Renal cortex interstitium (tissue), 11 donors: ENCODE data around the gene ZDHHC16. TPM values are rescaled to one million over a fixed set of nuclear protein-coding genes. Genes with fewer than 3 reads are reported as not detected.

Source experiments
- DNase-seq, 11 donors: peaks; one replicate each; pipeline ENCODE4 v3.0.0-alpha.2; 2013; ENCODE audit warnings: low read depth in 9 of 11, low spot score in 4 of 11; ENCODE audit errors: extremely low read depth in 1 of 11
- polyA plus RNA-seq, 3 donors: library from polyadenylated mRNA; unstranded; fragments of 120-200 nt; gene quantifications; one replicate each; pipeline ENCODE4 v1.2.1, GENCODE V29; 2013; ENCODE audit not compliant: insufficient read length in 3 of 3

Gene ZDHHC16
- polyA plus RNA-seq, 3 donors = 38.5 to 40.3 (median 38.8) TPM

GRCh38 chr10:97426776-97427570, 19.0 kb upstream of the ZDHHC16 start:
- DNase-seq = no peak

- DNase-seq = no peak
These were observed 18.3 kb upstream of the ZDHHC16 start for GRCh38 chr10:97427571-97428179.

- DNase-seq = no peak
These were observed 17.4 kb upstream of the ZDHHC16 start for GRCh38 chr10:97428572-97428981.

DNA sequence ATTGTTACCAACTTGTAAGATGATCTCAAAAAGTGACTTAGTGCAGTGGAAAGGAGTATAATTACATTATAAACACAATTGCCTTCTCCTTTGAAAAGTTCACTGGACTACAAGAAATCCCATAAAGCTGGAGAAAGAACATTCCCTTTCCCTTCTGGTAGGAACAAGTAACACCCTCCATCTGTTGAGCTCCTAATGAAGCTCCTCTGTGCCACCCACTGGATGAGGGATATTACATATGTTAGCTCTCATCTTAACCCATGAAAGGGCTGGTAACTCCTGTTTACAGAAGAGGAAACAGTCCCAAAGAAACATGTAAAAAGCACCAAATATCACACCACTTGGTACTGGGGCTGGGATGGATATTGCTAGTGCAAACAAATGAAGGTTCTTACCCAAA, 11.9 kb upstream of the ZDHHC16 start:
- DNase-seq = no peak

DNA sequence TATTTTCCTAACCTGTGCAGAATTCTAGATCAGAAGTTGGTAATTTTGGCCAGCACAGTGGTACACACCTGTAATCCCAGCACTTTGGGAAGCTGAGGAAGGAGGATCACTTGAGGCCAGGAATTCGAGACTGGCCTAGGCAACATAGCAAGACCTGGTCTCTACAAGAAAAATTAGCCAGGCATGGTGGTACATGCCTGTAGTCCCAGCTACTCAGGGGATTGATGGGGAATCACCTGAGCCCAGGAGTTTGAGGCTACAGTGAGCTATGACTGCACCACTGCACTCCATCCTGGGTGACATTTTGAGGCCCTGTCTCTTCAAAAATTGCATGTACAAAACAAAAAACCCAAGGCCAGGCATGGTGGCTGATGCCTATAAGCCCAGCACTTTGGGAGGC, 11.4 kb upstream of the ZDHHC16 start:
- DNase-seq = no peak

- no peak for DNase-seq
These were observed 10.8 kb upstream of the ZDHHC16 start for GRCh38 chr10:97435211-97435610.

DNA sequence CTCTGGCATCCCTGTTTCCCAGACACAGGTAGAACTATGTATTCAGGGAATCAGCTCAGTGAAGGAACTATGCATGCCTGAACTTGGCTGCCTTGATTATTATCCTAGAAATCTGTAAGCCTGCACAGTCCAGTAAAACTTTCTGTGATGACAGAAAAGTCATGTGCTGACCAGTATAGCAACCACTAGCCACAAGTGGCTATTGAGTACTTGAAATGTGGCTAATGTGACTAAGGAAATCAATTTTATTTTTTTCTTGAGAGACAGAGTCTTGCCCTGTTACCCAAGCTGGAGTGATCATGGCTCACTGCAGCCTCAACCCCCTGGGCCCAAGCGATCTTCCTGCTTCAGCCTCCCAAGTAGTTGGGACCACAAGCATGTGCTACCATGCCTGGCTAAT, 3.7 kb upstream of the ZDHHC16 start:
- no peak for DNase-seq

DNA sequence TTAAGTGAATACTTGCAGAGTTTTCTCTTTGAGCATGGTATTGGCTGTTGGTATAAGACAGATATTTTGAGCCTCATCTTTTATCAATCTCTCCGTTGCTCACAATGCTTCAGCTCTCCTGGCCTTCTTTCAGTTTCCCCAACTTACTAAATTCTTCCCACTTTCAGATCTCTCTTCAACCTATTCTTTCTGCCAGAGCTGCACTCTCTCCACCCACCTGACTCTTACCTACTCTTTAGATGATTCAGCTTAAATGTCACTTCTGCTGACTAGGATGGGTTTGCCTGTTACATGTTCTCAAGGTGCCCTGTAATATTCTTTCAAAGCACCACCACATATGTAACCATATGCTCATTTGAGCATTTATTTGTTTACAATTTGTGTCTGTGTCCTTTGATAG, 1.8 kb upstream of the ZDHHC16 start:
- no peak for DNase-seq

- DNase-seq = no peak
These were observed 636 bp upstream of the ZDHHC16 start for GRCh38 chr10:97445357-97445721.

DNA sequence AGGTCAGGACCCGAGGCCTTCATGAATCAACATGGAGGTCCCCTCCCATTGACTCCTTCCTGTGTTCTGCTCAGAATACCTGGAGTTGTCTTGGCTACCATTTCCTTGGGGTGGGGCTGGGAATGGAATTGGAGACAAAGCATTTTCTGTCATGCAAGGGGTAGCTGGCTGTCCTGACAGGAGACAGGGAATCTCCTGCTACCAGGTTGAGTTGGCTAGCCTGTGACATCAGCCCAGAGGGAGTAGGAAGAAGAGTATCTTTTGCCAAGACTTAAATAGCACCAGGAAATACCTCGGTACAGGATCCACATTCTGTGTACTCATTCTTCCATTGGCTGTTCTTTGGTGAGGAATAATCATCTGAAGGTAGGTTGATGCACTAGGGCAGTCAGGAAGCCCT, 4.9 kb downstream of the ZDHHC16 start:
- DNase-seq = no peak

DNA sequence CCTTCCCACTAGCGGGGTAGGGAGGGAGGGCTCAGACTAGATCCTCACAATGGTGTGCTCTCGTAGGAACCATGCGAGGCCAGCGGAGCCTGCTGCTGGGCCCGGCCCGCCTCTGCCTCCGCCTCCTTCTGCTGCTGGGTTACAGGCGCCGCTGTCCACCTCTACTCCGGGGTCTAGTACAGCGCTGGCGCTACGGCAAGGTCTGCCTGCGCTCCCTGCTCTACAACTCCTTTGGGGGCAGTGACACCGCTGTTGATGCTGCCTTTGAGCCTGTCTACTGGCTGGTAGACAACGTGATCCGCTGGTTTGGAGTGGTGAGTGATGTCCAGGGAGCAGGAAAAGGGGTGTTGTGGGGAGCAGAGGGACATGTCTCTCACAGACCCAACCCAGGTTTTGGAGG, 5.6 kb downstream of the ZDHHC16 start:
- no peak for DNase-seq

GRCh38 chr10:97452352-97452751, 6.4 kb downstream of the ZDHHC16 start:
- DNase-seq = no peak

DNA sequence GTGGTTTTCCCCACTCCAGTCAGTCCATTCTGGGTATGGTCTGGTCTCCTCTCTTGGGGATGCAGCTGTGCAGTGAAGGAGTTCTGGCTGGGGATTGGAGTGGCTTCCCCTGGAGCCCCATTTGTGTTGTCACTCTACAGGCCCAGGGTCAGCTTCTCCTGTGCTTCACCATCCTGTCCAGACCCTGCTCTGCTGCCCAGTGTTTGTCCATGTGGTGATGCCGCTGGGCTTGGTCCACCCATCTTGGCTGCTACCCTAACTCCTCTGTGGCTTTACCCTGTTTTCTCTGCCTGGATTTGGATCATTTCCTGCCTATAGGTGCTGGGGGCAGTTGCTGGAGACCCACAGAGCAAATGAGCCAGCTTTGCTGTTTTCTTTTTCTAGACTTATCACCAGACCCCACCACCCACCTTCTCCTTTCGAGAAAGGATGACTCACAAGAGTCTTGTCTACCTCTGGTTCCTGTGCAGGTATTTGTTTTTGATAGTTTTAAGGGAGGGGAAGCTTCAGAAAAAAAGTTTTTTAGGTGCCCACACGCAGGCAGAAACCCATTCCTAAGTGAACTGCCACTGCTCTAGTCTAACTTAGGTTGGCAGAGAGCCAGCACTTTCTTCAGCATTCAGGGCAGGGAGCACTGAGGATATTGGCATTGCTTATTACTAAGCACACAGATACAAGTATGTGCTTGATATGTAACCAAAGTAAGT, 8.5 kb downstream of the ZDHHC16 start:
- DNase-seq = no peak

- DNase-seq = no peak
These were observed 10.2 kb downstream of the ZDHHC16 start for GRCh38 chr10:97456034-97456685.

DNA sequence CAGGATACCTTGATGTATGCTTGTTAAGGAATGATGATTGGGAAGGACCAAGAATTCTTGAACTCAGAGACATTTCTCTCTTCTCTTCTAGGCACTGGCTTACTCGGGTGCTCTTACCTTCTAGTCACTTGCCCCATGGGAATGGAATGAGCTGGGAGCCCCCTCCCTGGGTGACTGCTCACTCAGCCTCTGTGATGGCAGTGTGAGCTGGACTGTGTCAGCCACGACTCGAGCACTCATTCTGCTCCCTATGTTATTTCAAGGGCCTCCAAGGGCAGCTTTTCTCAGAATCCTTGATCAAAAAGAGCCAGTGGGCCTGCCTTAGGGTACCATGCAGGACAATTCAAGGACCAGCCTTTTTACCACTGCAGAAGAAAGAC, 10.7 kb downstream of the ZDHHC16 start:
- no peak for DNase-seq

- DNase-seq = no peak
These were observed 13.1 kb downstream of the ZDHHC16 start for GRCh38 chr10:97459111-97459510.

DNA sequence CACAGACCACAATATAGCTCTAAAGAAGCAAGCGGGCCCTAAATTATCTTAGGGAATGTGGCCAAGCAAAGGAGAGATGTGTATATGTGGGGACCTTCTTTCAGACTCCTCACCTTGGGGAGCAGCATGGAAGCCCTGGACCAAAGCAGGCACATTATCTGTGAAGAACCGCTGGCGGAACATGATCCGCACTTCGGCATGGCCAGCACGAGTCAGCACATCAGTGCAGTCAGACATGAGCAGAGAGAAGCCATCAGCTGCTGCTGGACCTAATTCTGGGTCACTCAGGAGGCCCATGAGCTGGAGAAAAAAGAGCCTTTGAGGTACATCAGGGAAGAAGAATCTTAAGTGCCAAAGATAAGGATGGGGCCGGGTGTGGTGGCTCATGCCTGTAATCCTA, 14.0 kb downstream of the ZDHHC16 start:
- DNase-seq = no peak

DNA sequence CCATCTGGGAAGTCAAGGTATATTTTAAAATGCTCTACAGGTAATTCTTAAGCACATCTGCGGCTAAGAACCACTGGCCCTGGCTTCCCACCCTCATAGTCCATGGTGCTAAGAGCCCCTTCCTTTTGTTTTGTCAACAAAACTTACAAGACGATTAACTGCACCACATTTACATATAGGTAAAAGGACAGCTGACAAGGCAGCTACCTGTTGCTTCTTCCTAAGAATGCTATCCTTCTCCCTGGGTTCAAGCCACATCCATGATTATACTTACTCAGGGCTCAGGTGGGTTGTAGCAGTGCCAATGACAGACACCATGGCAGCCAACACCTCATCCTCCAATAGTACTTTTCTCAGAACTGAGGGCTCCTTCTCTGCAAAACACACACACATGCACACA, 16.3 kb downstream of the ZDHHC16 start:
- no peak for DNase-seq

GRCh38 chr10:97463363-97464132, 17.6 kb downstream of the ZDHHC16 start:
- peak in 10 of 11 donors; percentile 21 to 46 (median 39) for DNase-seq
